Body of pancreas (tissue), 4 donors: ENCODE results near the gene UQCRH. TPM values are rescaled to one million over a fixed set of nuclear protein-coding genes. Genes with fewer than 3 reads are reported as not detected.
"Not testable (repeated sequence)": the region's sequence is repeated elsewhere in the genome, so short reads cannot be mapped to it uniquely, and the experiment has no call there.

Experiments used
- ATAC-seq: fragments of 150-250 bp; one replicate; pipeline ENCODE4 v1.9.1; 2016
- DNase-seq, 4 donors: peaks; one replicate each; pipeline ENCODE4 v3.0.0-alpha.2; 2019
- H3K27ac ChIP-seq, 4 donors: fragments of 200-600 bp; sonication (generic); 1 replicate in 3 of 4; 2 replicates in 1 of 4; pipeline versions ENCODE4 v1.5.1 to v1.6.1; 2016 to 2019; ENCODE audit warnings: mild to moderate bottlenecking in 1 of 4, mixed read lengths in 1 of 4, moderate library complexity in 1 of 4
- H3K27me3 ChIP-seq, 2 donors: fragments of 200-600 bp; sonication (generic); one replicate each; pipeline ENCODE4 v1.6.0; 2016; ENCODE audit warnings: mild to moderate bottlenecking in 1 of 2
- H3K36me3 ChIP-seq, 2 donors: fragments of 200-600 bp; sonication (generic); replicated peaks in 1 of 2; 2 replicates each; pipeline ENCODE4 v1.5.1; 2016; ENCODE audit warnings: low read depth in 2 of 2; ENCODE audit not compliant: insufficient read depth in 1 of 2
- H3K4me1 ChIP-seq: fragments of 200-600 bp; sonication (generic); one replicate; pipeline ENCODE4 v1.6.0; 2016
- H3K4me3 ChIP-seq, 2 donors: fragments of 200-600 bp; sonication (generic); 1 replicate in 1 of 2; 2 replicates in 1 of 2; pipeline ENCODE4 v1.5.1; 2016 to 2019
- H3K9me3 ChIP-seq, 3 donors: fragments of 200-600 bp; sonication (generic); 1 replicate in 2 of 3; 2 replicates in 1 of 3; pipeline ENCODE4 v1.5.1; 2016
- POLR2A ChIP-seq, 3 donors: fragments of 450-650 bp; IDR thresholded peaks; one replicate each; pipeline ENCODE4 v1.6.1; 2016; ENCODE audit warnings: antibody characterized with exemption in 3 of 3, mild to moderate bottlenecking in 2 of 3
- WGBS, 2 donors: methylation state at CpG; one replicate each; pipeline ENCODE4 v1.1.5; 2017; 5-methylcytosine and 5-hydroxymethylcytosine counted together
- intact Hi-C: fragments of 100-400 bp; cut with DNase I; formaldehyde crosslinking; loops from one replicate; pipeline ENCODE4 v1.15.1; 2023
- total RNA-seq, 2 donors: library from RNA; depleted of rRNA; stranded (reverse); fragments of >200 nt; gene quantifications; one replicate each; pipeline ENCODE4 v1.1.0, GENCODE V29; 2016
- TF ChIP-seq, protein P1 (sequence below), 7 experiments: fragments of 450-650 bp in 4 of 7; fragments of 200-600 bp in 3 of 7; sonication (generic) in 3 of 7; IDR thresholded peaks; one replicate each; pipeline ENCODE4 v1.5.1; 2016 to 2019; ENCODE audit warnings: antibody characterized with exemption in 7 of 7

UQCRH gene
- total RNA-seq, 2 donors from 2014 or later, result 92.4 to 195 TPM

DNA sequence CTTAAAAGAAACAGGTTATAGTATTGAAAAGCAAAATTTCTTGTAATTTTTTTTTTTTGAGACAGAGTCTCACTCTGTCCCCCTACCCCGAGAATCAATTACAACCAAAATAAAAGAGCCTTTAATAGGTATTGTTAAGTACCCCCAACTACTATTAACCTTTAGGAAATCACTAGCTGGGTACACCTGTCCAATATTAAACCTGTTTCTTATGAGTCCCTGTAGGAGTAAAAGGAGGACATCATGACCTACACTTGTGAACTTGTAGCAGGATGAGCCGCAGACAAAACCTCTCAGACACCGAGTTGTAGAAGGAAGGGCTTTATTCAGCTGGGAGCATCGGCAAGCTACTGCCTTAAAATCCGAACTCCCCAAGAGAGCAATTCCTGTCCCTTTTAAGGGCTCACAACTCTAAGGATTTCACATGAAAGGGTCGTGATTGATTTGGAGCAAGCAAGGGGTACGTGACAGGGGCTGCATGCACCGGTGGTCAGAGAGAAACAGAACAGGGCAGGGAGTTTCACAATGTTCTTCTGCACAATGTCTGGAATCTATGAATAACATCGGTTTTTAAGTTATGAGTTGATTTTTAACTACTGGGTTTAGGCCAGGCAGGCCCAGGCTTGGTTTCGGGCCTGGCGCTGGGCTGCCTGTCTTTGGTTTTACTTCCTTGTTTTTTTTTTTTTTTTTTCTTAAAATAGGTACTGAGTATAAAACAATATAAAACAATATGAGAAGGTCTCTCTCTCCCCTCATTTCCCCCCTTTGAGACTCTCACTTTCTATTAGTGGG is 22.0 kb downstream of the UQCRH start:
- H3K27me3 ChIP-seq, H3K9me3 ChIP-seq, intact Hi-C loops, H3K27ac ChIP-seq, H3K36me3 ChIP-seq, DNase-seq, H3K4me3 ChIP-seq, ATAC-seq, H3K4me1 ChIP-seq: not testable (repeated sequence)
- WGBS, 2 donors, result 86 to 87% methylated on average over 11 of the region's 11 CpGs

DNA sequence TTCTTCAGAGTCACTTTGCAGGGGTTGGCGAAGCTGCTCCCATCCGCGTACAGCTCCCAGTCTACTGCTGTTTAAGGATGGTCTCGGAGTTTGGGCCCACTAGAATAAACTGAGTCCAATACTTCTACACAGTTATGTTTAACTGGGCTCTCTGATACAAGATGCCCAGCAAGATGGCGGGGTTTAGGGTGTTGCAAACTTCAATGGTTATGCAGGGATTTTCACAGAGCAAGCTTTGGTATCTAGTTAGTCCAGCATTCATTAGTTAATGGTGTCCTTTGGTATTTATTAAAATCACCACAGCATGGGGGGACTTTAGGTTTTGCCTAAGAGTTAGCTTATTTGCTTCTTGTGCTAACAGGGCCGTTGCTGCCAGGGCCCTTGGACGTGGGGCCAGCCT is 24.7 kb downstream of the UQCRH start:
- H3K4me3 ChIP-seq, H3K4me1 ChIP-seq, intact Hi-C loops, H3K36me3 ChIP-seq, H3K9me3 ChIP-seq, DNase-seq, H3K27me3 ChIP-seq, H3K27ac ChIP-seq, ATAC-seq: not testable (repeated sequence)
- WGBS, 2 donors, result 82 to 83% methylated on average over 7 of the region's 7 CpGs

DNA sequence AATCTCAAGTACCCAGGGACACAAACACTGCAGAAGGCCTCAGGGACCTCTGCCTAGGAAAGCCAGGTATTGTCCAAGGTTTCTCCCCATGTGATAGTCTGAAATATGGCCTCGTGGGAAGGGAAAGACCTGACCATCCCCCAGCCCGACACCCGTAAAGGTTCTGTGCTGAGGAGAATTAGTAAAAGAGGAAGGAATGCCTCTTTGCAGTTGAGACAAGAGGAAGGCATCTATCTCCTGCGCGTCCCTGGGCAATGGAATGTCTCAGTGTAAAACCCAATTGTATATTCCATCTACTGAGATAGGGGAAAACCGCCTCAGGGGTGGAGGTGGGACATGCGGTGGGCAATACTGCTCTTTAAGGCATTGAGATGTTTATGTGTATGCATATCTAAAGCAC is 26.3 kb downstream of the UQCRH start:
- H3K4me1 ChIP-seq, H3K9me3 ChIP-seq, H3K27me3 ChIP-seq, H3K27ac ChIP-seq, H3K36me3 ChIP-seq, H3K4me3 ChIP-seq, ATAC-seq, intact Hi-C loops, DNase-seq: not testable (repeated sequence)
- 73 to 78% methylated on average over 7 of the region's 7 CpGs for WGBS, 2 donors

DNA sequence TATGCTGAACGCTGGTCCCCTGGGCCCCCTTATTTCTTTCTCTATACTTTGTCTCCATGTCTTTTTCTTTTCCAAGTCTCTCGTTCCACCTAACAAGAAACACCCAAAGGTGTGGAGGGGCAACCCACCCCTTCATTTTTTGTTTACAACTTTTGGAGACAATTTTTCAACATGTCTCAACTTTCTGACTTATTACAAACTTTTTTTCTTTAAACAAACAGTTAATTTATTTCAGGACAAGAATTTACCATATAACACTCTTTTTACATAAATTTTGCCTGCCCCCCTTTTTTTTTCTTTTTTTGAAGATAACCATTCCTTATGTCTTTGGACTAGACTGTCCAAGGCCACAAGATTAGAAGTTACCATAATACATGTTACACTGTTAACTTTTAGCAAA is 26.9 kb downstream of the UQCRH start:
- intact Hi-C loops, H3K27me3 ChIP-seq, DNase-seq, H3K36me3 ChIP-seq, H3K9me3 ChIP-seq, H3K27ac ChIP-seq, ATAC-seq, H3K4me3 ChIP-seq, H3K4me1 ChIP-seq: not testable (repeated sequence)
- 72 to 83% methylated on average over 2 of the region's 2 CpGs for WGBS, 2 donors

DNA sequence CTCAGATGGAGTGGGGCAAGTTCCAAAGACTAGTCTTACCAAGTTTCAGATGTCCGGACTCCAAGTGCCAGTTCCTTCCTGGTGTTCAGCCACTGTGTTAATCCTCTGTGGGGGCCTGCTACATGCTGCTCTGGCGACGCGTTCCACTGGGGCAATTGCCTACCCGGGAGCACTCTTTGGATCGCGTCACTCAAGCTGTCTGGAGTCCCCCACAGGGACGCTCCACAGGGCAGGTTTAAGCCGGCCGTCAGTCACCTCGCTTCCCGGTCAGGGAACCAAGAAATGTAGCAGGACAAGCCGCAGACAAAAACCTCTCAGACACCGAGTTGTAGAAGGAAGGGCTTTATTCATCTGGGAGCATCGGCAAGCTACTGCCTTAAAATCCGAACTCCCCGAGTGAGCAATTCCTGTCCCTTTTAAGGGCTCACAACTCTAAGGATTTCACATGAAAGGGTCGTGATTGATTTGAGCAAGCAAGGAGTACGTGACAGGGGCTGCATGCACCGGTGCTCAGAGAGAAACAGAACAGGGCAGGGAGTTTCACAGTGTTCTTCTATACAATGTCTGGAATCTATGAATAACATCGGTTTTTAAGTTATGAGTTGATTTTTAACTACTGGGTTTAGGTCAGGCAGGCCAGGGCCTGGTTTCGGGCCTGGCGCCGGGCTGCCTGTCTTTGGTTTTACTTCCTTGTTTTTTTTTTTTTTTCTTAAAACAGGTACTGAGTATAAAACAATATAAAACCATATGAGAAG is 28.5 kb downstream of the UQCRH start:
- 64 to 75% methylated on average over 17 to 24 of the region's 24 CpGs for WGBS, 2 donors
- H3K36me3 ChIP-seq, DNase-seq, intact Hi-C loops, H3K9me3 ChIP-seq, H3K4me3 ChIP-seq, H3K4me1 ChIP-seq, H3K27me3 ChIP-seq, ATAC-seq: not testable (repeated sequence)
- peak overlapping the region in 1 of 4 donors; percentile 44 for H3K27ac ChIP-seq

DNA sequence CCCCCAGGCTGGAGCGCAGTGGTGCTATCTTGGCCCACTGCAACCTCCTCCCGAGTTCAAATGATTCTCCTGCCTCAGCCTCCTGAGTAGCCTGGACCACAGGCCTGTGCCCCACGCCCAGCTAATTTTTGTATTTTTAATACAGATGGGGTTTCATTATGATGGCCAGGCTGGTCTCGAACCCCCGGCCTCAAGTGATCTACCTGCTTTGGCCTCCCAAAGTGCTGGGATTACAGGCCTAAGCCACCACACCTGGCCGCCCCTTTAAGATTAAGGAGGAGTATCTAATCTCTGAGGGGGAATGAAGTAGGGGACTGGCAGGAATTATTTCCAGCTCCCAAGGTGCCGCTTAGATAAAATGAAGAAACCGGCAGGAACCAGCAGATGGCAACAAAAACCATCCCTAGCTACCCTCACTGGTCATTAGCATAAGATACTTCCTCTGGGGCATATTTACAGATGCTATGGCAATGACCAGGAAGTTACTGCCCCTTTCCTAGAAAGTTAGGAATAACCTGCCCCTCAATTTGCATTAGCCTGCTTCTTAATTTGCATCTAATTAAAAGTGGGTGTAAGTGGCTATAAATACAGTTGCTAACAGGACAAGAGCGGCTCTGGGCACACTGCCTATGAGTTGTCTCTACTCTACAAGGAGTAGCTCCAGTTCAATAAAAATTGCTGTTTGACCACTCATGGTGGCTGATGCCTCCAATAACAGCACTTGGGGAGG is 30.0 kb downstream of the UQCRH start:
- no peaks in the 10 kb centered on the region for H3K27me3 ChIP-seq
- intact Hi-C loops, result no loop called here
- DNase-seq, result peak in 1 of 4 donors; percentile 31
- H3K36me3 ChIP-seq, result no peaks in the 10 kb centered on the region
- H3K9me3 ChIP-seq, result no peaks in the 10 kb centered on the region
- no peak overlapping the region for H3K27ac ChIP-seq
- H3K4me3 ChIP-seq, result no peak overlapping the region
- WGBS, 2 donors, result 70 to 72% methylated on average over 9 of the region's 9 CpGs
- ATAC-seq, result no peak
- H3K4me1 ChIP-seq, result no peaks in the 10 kb centered on the region
- TF ChIP-seq, protein P1, sequence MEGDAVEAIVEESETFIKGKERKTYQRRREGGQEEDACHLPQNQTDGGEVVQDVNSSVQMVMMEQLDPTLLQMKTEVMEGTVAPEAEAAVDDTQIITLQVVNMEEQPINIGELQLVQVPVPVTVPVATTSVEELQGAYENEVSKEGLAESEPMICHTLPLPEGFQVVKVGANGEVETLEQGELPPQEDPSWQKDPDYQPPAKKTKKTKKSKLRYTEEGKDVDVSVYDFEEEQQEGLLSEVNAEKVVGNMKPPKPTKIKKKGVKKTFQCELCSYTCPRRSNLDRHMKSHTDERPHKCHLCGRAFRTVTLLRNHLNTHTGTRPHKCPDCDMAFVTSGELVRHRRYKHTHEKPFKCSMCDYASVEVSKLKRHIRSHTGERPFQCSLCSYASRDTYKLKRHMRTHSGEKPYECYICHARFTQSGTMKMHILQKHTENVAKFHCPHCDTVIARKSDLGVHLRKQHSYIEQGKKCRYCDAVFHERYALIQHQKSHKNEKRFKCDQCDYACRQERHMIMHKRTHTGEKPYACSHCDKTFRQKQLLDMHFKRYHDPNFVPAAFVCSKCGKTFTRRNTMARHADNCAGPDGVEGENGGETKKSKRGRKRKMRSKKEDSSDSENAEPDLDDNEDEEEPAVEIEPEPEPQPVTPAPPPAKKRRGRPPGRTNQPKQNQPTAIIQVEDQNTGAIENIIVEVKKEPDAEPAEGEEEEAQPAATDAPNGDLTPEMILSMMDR (IDR thresholded peaks at IDR 0.05), result peak in 2 of 7 experiments; percentile 7 to 31
- TF ChIP-seq POLR2A (IDR thresholded peaks at IDR 0.05), result no peak

DNA sequence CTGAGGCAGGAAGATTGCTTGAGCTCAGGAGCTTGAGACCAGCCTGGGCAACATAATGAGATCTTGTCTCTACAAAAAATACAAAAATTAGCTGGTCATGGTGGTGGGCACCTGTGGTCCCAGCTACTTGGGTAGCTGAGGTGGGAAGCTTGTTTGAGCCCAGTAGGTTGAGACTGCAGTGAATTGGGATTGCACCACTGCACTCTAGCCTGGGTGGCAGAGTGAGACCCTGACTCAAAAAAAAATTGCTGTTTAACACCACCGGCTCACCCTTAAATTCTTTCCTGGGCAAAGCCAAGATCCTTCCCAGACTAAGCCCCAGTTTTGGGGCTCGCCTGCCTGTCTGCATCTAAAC is 30.5 kb downstream of the UQCRH start:
- Histone ChIP-seq H3K4me1 (no peaks in the 10 kb centered on the region), H3K4me3 (no peak overlapping the region), H3K36me3 (no peaks in the 10 kb centered on the region), H3K27ac (no peak overlapping the region), H3K27me3 (no peaks in the 10 kb centered on the region), H3K9me3 (no peaks in the 10 kb centered on the region)
- intact Hi-C loops, result no loop called here
- TF ChIP-seq, protein P1 (IDR thresholded peaks at IDR 0.05), result no peak
- ATAC-seq (no peak), DNase-seq (no peak)
- WGBS, 2 donors, result 58 to 65% methylated on average over 2 of the region's 2 CpGs
